ENCODE data around the gene ALDOB. TPM values are rescaled to one million over a fixed set of nuclear protein-coding genes. Genes with fewer than 3 reads are reported as not detected.

The ALDOB gene
- total and polyA plus RNA-seq, 2 of the 13 experiments (the other 11 are each of a cell fraction or from before 2014, with no cell fraction given), result 0.29 to 0.97 TPM

GRCh38 chr9:101388507-101388993 is 47.0 kb downstream of the ALDOB start (continued):
- TF ChIP-seq ZNF17 (CRISPR knock-in tag; IDR thresholded peaks at IDR 0.05) (no peak), FOXP4 (CRISPR knock-in tag; IDR thresholded peaks at IDR 0.05) (peak; percentile 69), HOMEZ (CRISPR knock-in tag; IDR thresholded peaks at IDR 0.05; ENCODE audit: low read depth) (0 out of 2 replicates have a peak, but pooled peaks have one; percentile 24), CREM (IDR thresholded peaks at IDR 0.05) (0 out of 2 replicates have a peak, but pooled peaks have one; percentile 26), CREM (CRISPR knock-in tag; IDR thresholded peaks at IDR 0.05) (no peak), CHCHD3 (CRISPR knock-in tag; IDR thresholded peaks at IDR 0.05) (no peak), NFIC (IDR thresholded peaks at IDR 0.05; ENCODE audit: low read length) (peak; percentile 70; the same call in 1 of the 2 replicates), FOXA3 (CRISPR knock-in tag; IDR thresholded peaks at IDR 0.05) (peak; percentile 90), ZFP1 (CRISPR knock-in tag; IDR thresholded peaks at IDR 0.05) (0 out of 2 replicates have a peak, but pooled peaks have one; percentile 25), CREB1 (IDR thresholded peaks at IDR 0.05) (no peak), CREB1 (CRISPR knock-in tag; IDR thresholded peaks at IDR 0.05) (no peak), IRF2 (CRISPR knock-in tag; IDR thresholded peaks at IDR 0.05) (peak; percentile 63; the same call in 1 of the 2 replicates), ARNTL (CRISPR knock-in tag; IDR thresholded peaks at IDR 0.05) (no peak), DPF2 (CRISPR knock-in tag; IDR thresholded peaks at IDR 0.05; ENCODE audit: borderline replicate concordance, low read depth) (0 out of 2 replicates have a peak, but pooled peaks have one; percentile 25), MBD4 (IDR thresholded peaks at IDR 0.05; ENCODE audit: borderline replicate concordance, low read length) (peak; percentile 58; the same call in 1 of the 2 replicates), CTCF (CRISPR knock-in tag; IDR thresholded peaks at IDR 0.05) (peak; percentile 80), KLF9 (CRISPR knock-in tag; IDR thresholded peaks at IDR 0.05; ENCODE audit: low read depth) (no peak), EP300 (IDR thresholded peaks at IDR 0.05; ENCODE audit: low read depth in 2 of 2, low read length in 2 of 2) (no peak), EP300 (CRISPR knock-in tag; IDR thresholded peaks at IDR 0.05; ENCODE audit: borderline replicate concordance) (0 out of 2 replicates have a peak, but pooled peaks have one; percentile 17), ZSCAN12 (CRISPR knock-in tag; IDR thresholded peaks at IDR 0.05) (no peak), EHMT2 (IDR thresholded peaks at IDR 0.05; ENCODE audit: borderline replicate concordance, low read depth, low read length) (peak; percentile 9; the same call in 1 of the 2 replicates), SMC3 (IDR thresholded peaks at IDR 0.05; ENCODE audit: low read length) (peak; percentile 76; the same call in 1 of the 2 replicates), RBM22 (optimal IDR thresholded peaks at IDR 0.05; ENCODE audit: low read length) (peak; percentile 76), THAP11 (CRISPR knock-in tag; IDR thresholded peaks at IDR 0.05) (peak; percentile 41), GFI1 (CRISPR knock-in tag; IDR thresholded peaks at IDR 0.05; ENCODE audit: borderline replicate concordance) (peak; percentile 29; the same call in 1 of the 2 replicates)
